Lower leg skin (tissue), 3 donors: Measurements from ENCODE around the gene NR6A1.

Source experiments
- POLR2A ChIP-seq, 2 donors: fragments of 450-650 bp; IDR thresholded peaks; one replicate each; pipeline ENCODE4 v1.6.1; 2016 to 2017; ENCODE audit warnings: antibody characterized with exemption in 2 of 2, mild to moderate bottlenecking in 1 of 2, moderate library complexity in 1 of 2
- TF ChIP-seq, protein P1 (sequence below), 3 donors: fragments of 450-650 bp; IDR thresholded peaks; one replicate each; pipeline ENCODE4 v1.5.1; 2016; ENCODE audit warnings: antibody characterized with exemption in 3 of 3, mild to moderate bottlenecking in 3 of 3, moderate library complexity in 2 of 3

GRCh38 chr9:124721109-124721906 lies 49.8 kb downstream of the NR6A1 start:
- TF ChIP-seq, protein P1, sequence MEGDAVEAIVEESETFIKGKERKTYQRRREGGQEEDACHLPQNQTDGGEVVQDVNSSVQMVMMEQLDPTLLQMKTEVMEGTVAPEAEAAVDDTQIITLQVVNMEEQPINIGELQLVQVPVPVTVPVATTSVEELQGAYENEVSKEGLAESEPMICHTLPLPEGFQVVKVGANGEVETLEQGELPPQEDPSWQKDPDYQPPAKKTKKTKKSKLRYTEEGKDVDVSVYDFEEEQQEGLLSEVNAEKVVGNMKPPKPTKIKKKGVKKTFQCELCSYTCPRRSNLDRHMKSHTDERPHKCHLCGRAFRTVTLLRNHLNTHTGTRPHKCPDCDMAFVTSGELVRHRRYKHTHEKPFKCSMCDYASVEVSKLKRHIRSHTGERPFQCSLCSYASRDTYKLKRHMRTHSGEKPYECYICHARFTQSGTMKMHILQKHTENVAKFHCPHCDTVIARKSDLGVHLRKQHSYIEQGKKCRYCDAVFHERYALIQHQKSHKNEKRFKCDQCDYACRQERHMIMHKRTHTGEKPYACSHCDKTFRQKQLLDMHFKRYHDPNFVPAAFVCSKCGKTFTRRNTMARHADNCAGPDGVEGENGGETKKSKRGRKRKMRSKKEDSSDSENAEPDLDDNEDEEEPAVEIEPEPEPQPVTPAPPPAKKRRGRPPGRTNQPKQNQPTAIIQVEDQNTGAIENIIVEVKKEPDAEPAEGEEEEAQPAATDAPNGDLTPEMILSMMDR (IDR thresholded peaks at IDR 0.05), result no peak
- TF ChIP-seq POLR2A (IDR thresholded peaks at IDR 0.05), result no peak
